Lower lobe of right lung (tissue), 2 donors: ENCODE measurements around the gene ANKLE1. TPM values are rescaled to one million over a fixed set of nuclear protein-coding genes. Genes with fewer than 3 reads are reported as not detected.

Experiments
- ATAC-seq, 2 donors: fragments of 200-7000 bp; cut with Tn5 transposase; one replicate each; pipeline ENCODE4 v1.9.1; 2020 to 2022; ENCODE audit warnings: mild to moderate bottlenecking in 2 of 2, moderate library complexity in 2 of 2
- DNase-seq: peaks from one replicate; pipeline ENCODE4 v3.0.0-alpha.2; 2020
- H3K27ac ChIP-seq: fragments of 200-600 bp; one replicate; pipeline ENCODE4 v1.8.0; 2022
- H3K27me3 ChIP-seq: fragments of 200-600 bp; one replicate; pipeline ENCODE4 v1.8.0; 2022; ENCODE audit warnings: low read depth
- H3K36me3 ChIP-seq: fragments of 200-600 bp; one replicate; pipeline ENCODE4 v1.8.0; 2022; ENCODE audit warnings: mild to moderate bottlenecking
- H3K4me1 ChIP-seq: fragments of 200-600 bp; one replicate; pipeline ENCODE4 v1.8.0; 2022
- H3K4me3 ChIP-seq: fragments of 200-600 bp; one replicate; pipeline ENCODE4 v1.8.0; 2022; ENCODE audit warnings: mild to moderate bottlenecking
- H3K9me3 ChIP-seq: fragments of 200-600 bp; one replicate; pipeline ENCODE4 v1.8.0; 2022
- intact Hi-C: fragments of 100-400 bp; cut with DNase I; formaldehyde crosslinking; loops from one replicate; pipeline ENCODE4 v1.11.0; 2022
- total RNA-seq: library from RNA; stranded (reverse); fragmentation: NEBNext Ultra II Directional; extraction: Animal tissue kit (Norgen Biotek cat#: 25700); gene quantifications from one replicate; pipeline ENCODE4 v1.2.1, GENCODE V29; 2021
- TF ChIP-seq, protein P1 (sequence below): fragments of 200-600 bp; IDR thresholded peaks from one replicate; pipeline ENCODE4 v1.8.0; 2022; ENCODE audit warnings: antibody characterized with exemption, mild to moderate bottlenecking
- donor health status: DM: no; HTN: yes; CAD: no; lungs with severe emphysema.

Gene ANKLE1
- total RNA-seq, 1 donor from 2014 or later, result 0.92 TPM

DNA sequence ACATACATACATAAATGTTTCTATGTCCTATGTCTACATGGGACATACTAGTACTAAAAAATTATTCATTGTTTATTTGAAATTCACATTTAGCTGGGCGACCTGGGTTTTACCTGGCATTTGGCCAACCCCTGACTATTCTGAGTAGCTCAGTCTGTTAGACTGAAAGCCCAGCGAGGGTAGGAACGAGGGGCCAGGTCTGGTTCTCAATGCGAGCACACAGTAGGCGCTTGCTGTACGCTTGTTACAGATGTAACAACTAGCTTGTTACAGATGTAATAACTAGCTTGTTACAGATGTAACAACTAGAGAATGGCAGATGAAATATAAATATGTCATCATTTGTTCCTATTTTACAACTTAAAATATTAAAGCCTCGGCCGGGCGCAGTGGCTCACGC, 53.9 kb downstream of the ANKLE1 start:
- H3K27ac ChIP-seq, result no peak overlapping the region
- TF ChIP-seq, protein P1, sequence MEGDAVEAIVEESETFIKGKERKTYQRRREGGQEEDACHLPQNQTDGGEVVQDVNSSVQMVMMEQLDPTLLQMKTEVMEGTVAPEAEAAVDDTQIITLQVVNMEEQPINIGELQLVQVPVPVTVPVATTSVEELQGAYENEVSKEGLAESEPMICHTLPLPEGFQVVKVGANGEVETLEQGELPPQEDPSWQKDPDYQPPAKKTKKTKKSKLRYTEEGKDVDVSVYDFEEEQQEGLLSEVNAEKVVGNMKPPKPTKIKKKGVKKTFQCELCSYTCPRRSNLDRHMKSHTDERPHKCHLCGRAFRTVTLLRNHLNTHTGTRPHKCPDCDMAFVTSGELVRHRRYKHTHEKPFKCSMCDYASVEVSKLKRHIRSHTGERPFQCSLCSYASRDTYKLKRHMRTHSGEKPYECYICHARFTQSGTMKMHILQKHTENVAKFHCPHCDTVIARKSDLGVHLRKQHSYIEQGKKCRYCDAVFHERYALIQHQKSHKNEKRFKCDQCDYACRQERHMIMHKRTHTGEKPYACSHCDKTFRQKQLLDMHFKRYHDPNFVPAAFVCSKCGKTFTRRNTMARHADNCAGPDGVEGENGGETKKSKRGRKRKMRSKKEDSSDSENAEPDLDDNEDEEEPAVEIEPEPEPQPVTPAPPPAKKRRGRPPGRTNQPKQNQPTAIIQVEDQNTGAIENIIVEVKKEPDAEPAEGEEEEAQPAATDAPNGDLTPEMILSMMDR, result no peak
- intact Hi-C loops, result no loop called here
- ATAC-seq (no peak), DNase-seq (no peak)
- no peaks in the 10 kb centered on the region for H3K27me3 ChIP-seq
- peaks cover 33% of the 10 kb centered on the region for H3K4me1 ChIP-seq
- no peaks in the 10 kb centered on the region for H3K9me3 ChIP-seq
- H3K36me3 ChIP-seq, result no peaks in the 10 kb centered on the region
- no peak overlapping the region for H3K4me3 ChIP-seq

Other genes starting within 250 kb of the ANKLE1 start
- gene HAUS8, start 206.4 kb upstream of the ANKLE1 start, total RNA-seq, result 9.1 TPM
- gene MYO9B, start 206.1 kb upstream of the ANKLE1 start, total RNA-seq, result 205 TPM
- 32.0 TPM for gene USE1, start 66.5 kb upstream of the ANKLE1 start, total RNA-seq
- gene OCEL1, start 55.7 kb upstream of the ANKLE1 start, total RNA-seq, result 37.2 TPM
- gene NR2F6, start 36.0 kb upstream of the ANKLE1 start, total RNA-seq, result 38.7 TPM
- 8.2 TPM for gene USHBP1, start 17.2 kb upstream of the ANKLE1 start, total RNA-seq
- 58.4 TPM for gene BABAM1, start 14.5 kb upstream of the ANKLE1 start, total RNA-seq
- 19.5 TPM for gene ABHD8, start 21.5 kb downstream of the ANKLE1 start, total RNA-seq
- gene MRPL34, start 24.0 kb downstream of the ANKLE1 start, total RNA-seq, result 68.3 TPM
- gene DDA1, start 27.7 kb downstream of the ANKLE1 start, total RNA-seq, result 32.2 TPM
- 16.6 TPM for gene ANO8, start 53.0 kb downstream of the ANKLE1 start, total RNA-seq
- gene GTPBP3, start 55.7 kb downstream of the ANKLE1 start, total RNA-seq, result 21.0 TPM
- gene PLVAP, start 95.4 kb downstream of the ANKLE1 start, total RNA-seq, result 25.9 TPM
- gene CCDC194, start 112.3 kb downstream of the ANKLE1 start, total RNA-seq, result 1.5 TPM
- 165 TPM for gene BST2, start 123.7 kb downstream of the ANKLE1 start, total RNA-seq
- gene MVB12A, start 138.1 kb downstream of the ANKLE1 start, total RNA-seq, result 45.3 TPM
- not detected for gene TMEM221, start 166.8 kb downstream of the ANKLE1 start, total RNA-seq
- gene NXNL1, start 179.0 kb downstream of the ANKLE1 start, total RNA-seq, result not detected
- 27.0 TPM for gene SLC27A1, start 188.6 kb downstream of the ANKLE1 start, total RNA-seq
- 89.4 TPM for gene PGLS, start 229.7 kb downstream of the ANKLE1 start, total RNA-seq